AG04450 (cell line): ENCODE measurements around the gene KCNIP4. TPM values are rescaled to one million over a fixed set of nuclear protein-coding genes. Genes with fewer than 3 reads are reported as not detected.

ENCODE experiments used
- CTCF ChIA-PET: fragments of 300-600, 350-600 bp; formaldehyde crosslinking; extraction: SDS; loops from one replicate; lab custom pipeline; 2022; ENCODE audit warnings: antibody characterized with exemption, inconsistent platforms; lab: Charles Lee
- POLR2A ChIA-PET: fragments of 350-600 bp; formaldehyde crosslinking; extraction: SDS; loops from one replicate; lab custom pipeline; 2021; ENCODE audit warnings: antibody characterized with exemption, inconsistent platforms; lab: Yijun Ruan, JAX
- DNase-seq: peaks from one replicate; pipeline ENCODE4 v3.0.0-alpha.2; 2011; ENCODE audit warnings: low read depth, low spot score
- H3K27ac ChIP-seq: one replicate; pipeline ENCODE4 v1.5.1; 2012; ENCODE audit warnings: low read depth, low read length, control low read depth
- H3K27me3 ChIP-seq: one replicate; pipeline ENCODE4 v1.6.0; 2012; ENCODE audit warnings: low read length; ENCODE audit not compliant: control insufficient read depth, insufficient read depth
- H3K4me3 ChIP-seq: 2 replicates; pipeline ENCODE4 v1.5.1; 2011; ENCODE audit warnings: mild to moderate bottlenecking, low read depth, low read length, control low read depth
- H3K9me3 ChIP-seq: 2 replicates; pipeline ENCODE4 v1.5.1; 2012; ENCODE audit warnings: low read length; ENCODE audit not compliant: control insufficient read depth, insufficient read depth
- polyA plus RNA-seq: library from polyadenylated mRNA; depleted of rRNA; stranded (reverse); fragments of >200 nt; gene quantifications from 2 replicates; pipeline ENCODE4 v1.2.3, GENCODE V29; 2011
- TF ChIP-seq, protein P1 (sequence below): IDR thresholded peaks from 2 replicates; pipeline ENCODE4 v1.5.1; 2011; ENCODE audit warnings: low read depth, low read length, control low read depth, inconsistent platforms

Gene KCNIP4
- polyA plus RNA-seq, 1 experiment = not detected

DNA sequence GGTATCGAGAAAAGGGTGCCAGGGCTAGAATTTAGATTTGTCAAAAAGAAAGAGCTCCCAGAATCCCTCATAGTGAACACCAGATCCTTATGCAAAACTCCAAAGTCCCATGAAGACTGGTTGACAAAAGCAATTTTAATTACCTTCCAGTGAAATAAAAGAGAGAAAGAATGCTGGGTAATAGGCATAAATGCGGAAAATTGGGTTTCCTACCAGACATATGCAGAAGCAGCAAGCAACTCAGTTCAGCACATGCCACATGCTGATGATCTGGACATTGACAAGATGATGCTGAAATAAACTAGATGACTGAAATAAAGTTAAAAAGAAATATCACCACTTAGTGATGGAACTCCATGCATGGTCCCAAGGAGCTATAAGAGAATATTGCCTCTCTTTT is 83.9 kb downstream of the KCNIP4 start:
- H3K4me3 ChIP-seq = no peak overlapping the region
- POLR2A ChIA-PET = no interaction called here
- no peaks in the 10 kb centered on the region for H3K27me3 ChIP-seq
- TF ChIP-seq, protein P1, sequence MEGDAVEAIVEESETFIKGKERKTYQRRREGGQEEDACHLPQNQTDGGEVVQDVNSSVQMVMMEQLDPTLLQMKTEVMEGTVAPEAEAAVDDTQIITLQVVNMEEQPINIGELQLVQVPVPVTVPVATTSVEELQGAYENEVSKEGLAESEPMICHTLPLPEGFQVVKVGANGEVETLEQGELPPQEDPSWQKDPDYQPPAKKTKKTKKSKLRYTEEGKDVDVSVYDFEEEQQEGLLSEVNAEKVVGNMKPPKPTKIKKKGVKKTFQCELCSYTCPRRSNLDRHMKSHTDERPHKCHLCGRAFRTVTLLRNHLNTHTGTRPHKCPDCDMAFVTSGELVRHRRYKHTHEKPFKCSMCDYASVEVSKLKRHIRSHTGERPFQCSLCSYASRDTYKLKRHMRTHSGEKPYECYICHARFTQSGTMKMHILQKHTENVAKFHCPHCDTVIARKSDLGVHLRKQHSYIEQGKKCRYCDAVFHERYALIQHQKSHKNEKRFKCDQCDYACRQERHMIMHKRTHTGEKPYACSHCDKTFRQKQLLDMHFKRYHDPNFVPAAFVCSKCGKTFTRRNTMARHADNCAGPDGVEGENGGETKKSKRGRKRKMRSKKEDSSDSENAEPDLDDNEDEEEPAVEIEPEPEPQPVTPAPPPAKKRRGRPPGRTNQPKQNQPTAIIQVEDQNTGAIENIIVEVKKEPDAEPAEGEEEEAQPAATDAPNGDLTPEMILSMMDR = no peak
- DNase-seq = no peak
- H3K9me3 ChIP-seq = no peaks in the 10 kb centered on the region
- CTCF ChIA-PET = interaction anchor here (0.9 kb wide), 1 partner anchor 14 kb away, joined by 4 read pairs; no protein-coding TSS in a partner anchor
- no peak overlapping the region for H3K27ac ChIP-seq

DNA sequence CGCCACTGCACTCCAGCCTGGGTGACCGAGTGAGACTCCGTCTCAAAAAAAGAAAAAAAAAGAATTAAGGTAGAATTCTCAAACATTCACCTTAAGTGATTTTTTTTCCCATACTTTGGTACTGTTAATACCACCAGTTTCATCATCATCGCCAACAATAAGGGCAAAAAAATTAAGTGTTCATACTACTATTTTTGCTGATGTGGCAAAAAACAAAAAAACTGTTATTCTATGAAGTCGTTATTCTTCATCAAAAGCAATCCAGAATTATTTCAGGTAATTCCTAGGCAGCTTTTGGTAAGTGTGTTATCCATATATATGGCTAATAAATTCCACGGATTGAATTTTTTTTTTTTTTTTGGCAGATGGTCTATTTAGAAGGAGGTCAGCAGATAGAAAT is 85.7 kb downstream of the KCNIP4 start:
- no peak for DNase-seq
- Histone ChIP-seq H3K27ac (no peak overlapping the region), H3K4me3 (no peak overlapping the region), H3K9me3 (peaks cover under 1% of the 10 kb centered on the region), H3K27me3 (no peaks in the 10 kb centered on the region)
- TF ChIP-seq, protein P1 = no peak
- ChIA-PET POLR2A (no interaction called here), CTCF (interaction anchor here (0.7 kb wide), 1 partner anchor 243 kb away, joined by 5 read pairs; no protein-coding TSS in a partner anchor)

GRCh38 chr4:21858971-21859370 is 89.6 kb downstream of the KCNIP4 start:
- H3K27ac ChIP-seq = no peak overlapping the region
- DNase-seq = no peak
- H3K27me3 ChIP-seq = peaks cover 3% of the 10 kb centered on the region
- TF ChIP-seq, protein P1 = no peak
- peaks cover 13% of the 10 kb centered on the region for H3K9me3 ChIP-seq
- H3K4me3 ChIP-seq = no peak overlapping the region
- CTCF ChIA-PET = no interaction called here
- POLR2A ChIA-PET = no interaction called here

DNA sequence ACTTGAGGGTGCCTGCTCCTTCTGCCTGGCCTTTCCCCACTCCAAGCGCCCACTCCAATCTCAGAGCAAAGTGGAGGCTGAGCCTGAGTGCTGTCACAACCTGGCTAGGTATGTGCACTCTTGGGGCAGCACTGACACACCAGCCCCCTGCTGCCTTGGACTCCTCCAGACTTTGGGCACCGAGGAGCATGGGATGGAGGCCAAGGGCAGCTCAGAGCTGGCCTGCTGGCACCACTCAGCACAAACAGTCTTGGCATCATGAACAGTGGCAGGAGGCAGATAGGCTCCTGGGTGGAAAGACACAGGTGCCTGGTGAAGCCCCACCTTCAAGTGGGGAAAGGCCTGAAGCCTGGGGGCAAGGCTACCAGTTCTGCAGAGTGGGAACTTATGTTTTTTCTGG is 91.8 kb downstream of the KCNIP4 start:
- Histone ChIP-seq H3K4me3 (no peak overlapping the region), H3K9me3 (peaks cover 13% of the 10 kb centered on the region), H3K27ac (no peak overlapping the region), H3K27me3 (peaks cover 3% of the 10 kb centered on the region)
- ChIA-PET CTCF (no interaction called here), POLR2A (no interaction called here)
- DNase-seq = no peak
- TF ChIP-seq, protein P1 = no peak

- H3K27ac ChIP-seq = no peak overlapping the region
- peaks cover 13% of the 10 kb centered on the region for H3K9me3 ChIP-seq
- ChIA-PET POLR2A (no interaction called here), CTCF (no interaction called here)
- no peak for DNase-seq
- peaks cover 3% of the 10 kb centered on the region for H3K27me3 ChIP-seq
- no peak overlapping the region for H3K4me3 ChIP-seq
- TF ChIP-seq, protein P1 = no peak
Measured at GRCh38 chr4:21856301-21856700, 92.3 kb downstream of the KCNIP4 start.
